ENCODE data around the gene HOXA7. TPM values are rescaled to one million over a fixed set of nuclear protein-coding genes. Genes with fewer than 3 reads are reported as not detected.

HOXA7 gene
- total and polyA plus RNA-seq, 2 experiments from 2014 or later: 0.24 TPM; not detected in 1

GRCh38 chr7:27161214-27161720 is 4.8 kb upstream of the HOXA7 start:
- peaks cover 11% of the 10 kb centered on the region; the same call in 2 of the 3 replicates for H3K9me3 Mint-ChIP-seq
- Histone ChIP-seq H3K27me3 (ENCODE audit: insufficient read depth) (peaks cover 100% of the 10 kb centered on the region), H3F3A (replicated peaks; ENCODE audit: low read depth) (peaks cover 21% of the 10 kb centered on the region), H3K36me3 (ENCODE audit: insufficient read depth) (no peaks in the 10 kb centered on the region; the same call in 1 of the 2 replicates), H3K79me2 (replicated peaks; ENCODE audit: insufficient read depth) (no peaks in the 10 kb centered on the region), H3K4me1 (ENCODE audit: insufficient read depth) (no peaks in the 10 kb centered on the region; the same call in 1 of the 2 replicates), H3K27ac (ENCODE audit: low read depth) (no peak overlapping the region), H3K4me3 (peak overlapping the region; percentile 64; the same call in 1 of the 2 replicates), H4K20me1 (replicated peaks; ENCODE audit: insufficient read depth) (peaks cover 47% of the 10 kb centered on the region), H3K4me2 (peak overlapping the region; percentile 82; the same call in 1 of the 2 replicates), H3K9me2 (ENCODE audit: insufficient read depth) (no peaks in the 10 kb centered on the region), H2AFZ (no peak overlapping the region)
- no peaks in the 10 kb centered on the region; the same call in 2 of the 3 replicates for H3K36me3 Mint-ChIP-seq (ENCODE audit: low read depth)
- H3K4me1 Mint-ChIP-seq: peaks cover 12% of the 10 kb centered on the region
- DNase-seq (ENCODE audit: low spot score) (no peak), ATAC-seq (no peak)
- H3K27me3 Mint-ChIP-seq (ENCODE audit: insufficient read depth, low read depth, poor library complexity): peaks cover 99% of the 10 kb centered on the region
- no peak for TF ChIP-seq CREB1 (CRISPR knock-in tag; IDR thresholded peaks at IDR 0.05; ENCODE audit: low read depth)
- TF ChIP-seq EZH2phosphoT487 (IDR thresholded peaks at IDR 0.05; ENCODE audit: unreplicated experiment): peak; percentile 69
- no peak for TF ChIP-seq JUNB (IDR thresholded peaks at IDR 0.05; ENCODE audit: unreplicated experiment)
- no peak for TF ChIP-seq ZNF331 (CRISPR knock-in tag; IDR thresholded peaks at IDR 0.05; ENCODE audit: low read depth)
- no peak for TF ChIP-seq ZNF462 (CRISPR knock-in tag; IDR thresholded peaks at IDR 0.05)
- TF ChIP-seq POLR2AphosphoS5 (IDR thresholded peaks at IDR 0.05; ENCODE audit: low read depth): no peak
- TF ChIP-seq CTCF (conservative IDR thresholded peaks at IDR 0.05; ENCODE audit: low read depth in 2 of 2): no peak; a peak in 1 of 4 replicates
- TF ChIP-seq EZH2 (IDR thresholded peaks at IDR 0.05; ENCODE audit: low read depth, unreplicated experiment): peak; percentile 92
- no peak for TF ChIP-seq NANOG (IDR thresholded peaks at IDR 0.05; ENCODE audit: borderline replicate concordance)
- no peak for TF ChIP-seq ETS1 (IDR thresholded peaks at IDR 0.05)
- no peak for TF ChIP-seq ZNF114 (CRISPR knock-in tag; IDR thresholded peaks at IDR 0.05)
- TF ChIP-seq STAT1 (IDR thresholded peaks at IDR 0.05; ENCODE audit: unreplicated experiment): no peak
- no peak for TF ChIP-seq REST (IDR thresholded peaks at IDR 0.05; ENCODE audit: unreplicated experiment)
- H3K27ac Mint-ChIP-seq: no peak overlapping the region
- H3K4me3 Mint-ChIP-seq: peak overlapping the region; percentile 53; the same call in 2 of the 3 replicates

Data from GM23338 (cell line).